ENCODE data around the gene PIP5K1B. TPM values are rescaled to one million over a fixed set of nuclear protein-coding genes. Genes with fewer than 3 reads are reported as not detected.

Gene PIP5K1B
- total RNA-seq, 2 donors from 2014 or later, result 0.55 to 0.99 TPM

- H3K4me3 Mint-ChIP-seq, result no peak overlapping the region
- no peak overlapping the region for H3K27ac Mint-ChIP-seq
- no peak for ATAC-seq
- peaks cover 2% of the 10 kb centered on the region for H3K4me1 Mint-ChIP-seq
- H3K27me3 Mint-ChIP-seq, result peaks cover 59% of the 10 kb centered on the region
- DNase-seq, result no peak
- H3K36me3 Mint-ChIP-seq (ENCODE audit: low read depth), result no peaks in the 10 kb centered on the region
- no peaks in the 10 kb centered on the region for H3K9me3 ChIP-seq (ENCODE audit: control insufficient read depth, low read length, poor library complexity, severe bottlenecking)
These were observed 27.5 kb downstream of the PIP5K1B start for GRCh38 chr9:68732405-68733020.

- Mint-ChIP-seq H3K4me3 (no peak overlapping the region), H3K4me1 (peaks cover 2% of the 10 kb centered on the region), H3K36me3 (ENCODE audit: low read depth) (no peaks in the 10 kb centered on the region), H3K27ac (no peak overlapping the region), H3K27me3 (peaks cover 56% of the 10 kb centered on the region)
- ATAC-seq, result no peak
- DNase-seq, result no peak
- no peaks in the 10 kb centered on the region for H3K9me3 ChIP-seq (ENCODE audit: control insufficient read depth, low read length, poor library complexity, severe bottlenecking)
These were observed 28.0 kb downstream of the PIP5K1B start for GRCh38 chr9:68733021-68733405.

- H3K9me3 ChIP-seq (ENCODE audit: control insufficient read depth, low read length, poor library complexity, severe bottlenecking), result no peaks in the 10 kb centered on the region
- Mint-ChIP-seq H3K27ac (no peak overlapping the region), H3K36me3 (ENCODE audit: low read depth) (peaks cover 2% of the 10 kb centered on the region), H3K4me3 (no peak overlapping the region), H3K4me1 (no peaks in the 10 kb centered on the region), H3K27me3 (peaks cover 54% of the 10 kb centered on the region)
- ATAC-seq (no peak), DNase-seq (no peak)
These were observed 33.3 kb downstream of the PIP5K1B start for GRCh38 chr9:68738358-68738757.

- no peak overlapping the region for H3K27ac Mint-ChIP-seq
- ATAC-seq, result no peak
- no peaks in the 10 kb centered on the region for H3K9me3 ChIP-seq (ENCODE audit: control insufficient read depth, low read length, poor library complexity, severe bottlenecking)
- peaks cover 2% of the 10 kb centered on the region for H3K36me3 Mint-ChIP-seq (ENCODE audit: low read depth)
- DNase-seq, result no peak
- H3K27me3 Mint-ChIP-seq, result peaks cover 45% of the 10 kb centered on the region
- H3K4me3 Mint-ChIP-seq, result no peak overlapping the region
- H3K4me1 Mint-ChIP-seq, result no peaks in the 10 kb centered on the region
These were observed 34.7 kb downstream of the PIP5K1B start for GRCh38 chr9:68739621-68740174.

GRCh38 chr9:68740561-68740960 is 35.5 kb downstream of the PIP5K1B start:
- Mint-ChIP-seq H3K27me3 (peaks cover 40% of the 10 kb centered on the region), H3K27ac (no peak overlapping the region), H3K36me3 (ENCODE audit: low read depth) (peaks cover 2% of the 10 kb centered on the region), H3K4me1 (no peaks in the 10 kb centered on the region), H3K4me3 (no peak overlapping the region)
- H3K9me3 ChIP-seq (ENCODE audit: control insufficient read depth, low read length, poor library complexity, severe bottlenecking), result no peaks in the 10 kb centered on the region
- no peak for DNase-seq
- ATAC-seq, result no peak

- H3K4me3 Mint-ChIP-seq, result no peak overlapping the region
- H3K27ac Mint-ChIP-seq, result no peak overlapping the region
- peaks cover 36% of the 10 kb centered on the region for H3K27me3 Mint-ChIP-seq
- ATAC-seq (no peak), DNase-seq (no peak)
- no peaks in the 10 kb centered on the region for H3K4me1 Mint-ChIP-seq
- H3K9me3 ChIP-seq (ENCODE audit: control insufficient read depth, low read length, poor library complexity, severe bottlenecking), result no peaks in the 10 kb centered on the region
- H3K36me3 Mint-ChIP-seq (ENCODE audit: low read depth), result peaks cover 2% of the 10 kb centered on the region
These were observed 36.2 kb downstream of the PIP5K1B start for GRCh38 chr9:68741234-68741633.

- DNase-seq, result no peak
- no peaks in the 10 kb centered on the region for H3K4me1 Mint-ChIP-seq
- H3K4me3 Mint-ChIP-seq, result no peak overlapping the region
- H3K27ac Mint-ChIP-seq, result no peak overlapping the region
- peaks cover 2% of the 10 kb centered on the region for H3K36me3 Mint-ChIP-seq (ENCODE audit: low read depth)
- no peaks in the 10 kb centered on the region for H3K9me3 ChIP-seq (ENCODE audit: control insufficient read depth, low read length, poor library complexity, severe bottlenecking)
- H3K27me3 Mint-ChIP-seq, result peaks cover 36% of the 10 kb centered on the region
- no peak for ATAC-seq
These were observed 36.8 kb downstream of the PIP5K1B start for GRCh38 chr9:68741704-68742332.

GRCh38 chr9:68742333-68742730 is 37.3 kb downstream of the PIP5K1B start:
- Mint-ChIP-seq H3K27me3 (peaks cover 31% of the 10 kb centered on the region), H3K4me3 (no peak overlapping the region), H3K4me1 (no peaks in the 10 kb centered on the region), H3K36me3 (ENCODE audit: low read depth) (peaks cover 2% of the 10 kb centered on the region), H3K27ac (no peak overlapping the region)
- no peak for DNase-seq
- H3K9me3 ChIP-seq (ENCODE audit: control insufficient read depth, low read length, poor library complexity, severe bottlenecking), result no peaks in the 10 kb centered on the region
- ATAC-seq, result no peak

- peaks cover 2% of the 10 kb centered on the region for H3K4me1 Mint-ChIP-seq
- H3K9me3 ChIP-seq (ENCODE audit: control insufficient read depth, low read length, poor library complexity, severe bottlenecking), result no peaks in the 10 kb centered on the region
- H3K4me3 Mint-ChIP-seq, result no peak overlapping the region
- H3K36me3 Mint-ChIP-seq (ENCODE audit: low read depth), result no peaks in the 10 kb centered on the region
- no peak for ATAC-seq
- peaks cover 17% of the 10 kb centered on the region for H3K27me3 Mint-ChIP-seq
- no peak for DNase-seq
- H3K27ac Mint-ChIP-seq, result no peak overlapping the region
These were observed 39.4 kb downstream of the PIP5K1B start for GRCh38 chr9:68744426-68744825.

- no peak for ATAC-seq
- Mint-ChIP-seq H3K27me3 (peaks cover 16% of the 10 kb centered on the region), H3K4me1 (peaks cover 5% of the 10 kb centered on the region), H3K36me3 (ENCODE audit: low read depth) (no peaks in the 10 kb centered on the region), H3K27ac (no peak overlapping the region), H3K4me3 (no peak overlapping the region)
- no peaks in the 10 kb centered on the region for H3K9me3 ChIP-seq (ENCODE audit: control insufficient read depth, low read length, poor library complexity, severe bottlenecking)
- DNase-seq, result no peak
These were observed 41.5 kb downstream of the PIP5K1B start for GRCh38 chr9:68746525-68746924.

GRCh38 chr9:68747043-68747533 is 42.0 kb downstream of the PIP5K1B start:
- no peak for DNase-seq
- no peaks in the 10 kb centered on the region for H3K9me3 ChIP-seq (ENCODE audit: control insufficient read depth, low read length, poor library complexity, severe bottlenecking)
- Mint-ChIP-seq H3K27me3 (peaks cover 16% of the 10 kb centered on the region), H3K27ac (no peak overlapping the region), H3K4me3 (no peak overlapping the region), H3K36me3 (ENCODE audit: low read depth) (no peaks in the 10 kb centered on the region), H3K4me1 (peaks cover 5% of the 10 kb centered on the region)
- no peak for ATAC-seq

GRCh38 chr9:68749135-68749534 is 44.1 kb downstream of the PIP5K1B start:
- ATAC-seq (no peak), DNase-seq (no peak)
- Mint-ChIP-seq H3K36me3 (ENCODE audit: low read depth) (no peaks in the 10 kb centered on the region), H3K4me3 (no peak overlapping the region), H3K27ac (no peak overlapping the region), H3K4me1 (peaks cover 5% of the 10 kb centered on the region), H3K27me3 (peaks cover 22% of the 10 kb centered on the region)
- H3K9me3 ChIP-seq (ENCODE audit: control insufficient read depth, low read length, poor library complexity, severe bottlenecking), result no peaks in the 10 kb centered on the region

GRCh38 chr9:68749579-68750159 is 44.6 kb downstream of the PIP5K1B start:
- H3K4me3 Mint-ChIP-seq, result no peak overlapping the region
- DNase-seq (no peak), ATAC-seq (no peak)
- no peaks in the 10 kb centered on the region for H3K9me3 ChIP-seq (ENCODE audit: control insufficient read depth, low read length, poor library complexity, severe bottlenecking)
- H3K27me3 Mint-ChIP-seq, result peaks cover 28% of the 10 kb centered on the region
- peaks cover 5% of the 10 kb centered on the region for H3K4me1 Mint-ChIP-seq
- no peaks in the 10 kb centered on the region for H3K36me3 Mint-ChIP-seq (ENCODE audit: low read depth)
- H3K27ac Mint-ChIP-seq, result no peak overlapping the region

Measured in T-helper 17 cell (primary cell).